ENCODE measurements around the gene CELF5.

GRCh38 chr19:3196064-3196932 lies 28.2 kb upstream of the CELF5 start:
- TF ChIP-seq CTCF (IDR thresholded peaks at IDR 0.05 in 8 of 11, conservative IDR thresholded peaks at IDR 0.05 in 3 of 11) = no peak
- no peak for TF ChIP-seq POLR2AphosphoS5 (IDR thresholded peaks at IDR 0.05)
- TF ChIP-seq POLR2A (IDR thresholded peaks at IDR 0.05) = no peak
